GM18907 (cell line): ENCODE measurements around the gene KRT86.
"Not testable (repeated sequence)": the region's sequence is repeated elsewhere in the genome, so short reads cannot be mapped to it uniquely, and the experiment has no call there.

Experiments used
- ATAC-seq: cut with Tn5 transposase; IDR thresholded peaks from one replicate; pipeline ENCODE4 v1.9.1; 2021; ENCODE audit warnings: mild to moderate bottlenecking, moderate library complexity; ENCODE audit not compliant: unreplicated experiment

The KRT86 gene

GRCh38 chr12:52238207-52238840 is 36.1 kb upstream of the KRT86 start:
- ATAC-seq: no peak

DNA sequence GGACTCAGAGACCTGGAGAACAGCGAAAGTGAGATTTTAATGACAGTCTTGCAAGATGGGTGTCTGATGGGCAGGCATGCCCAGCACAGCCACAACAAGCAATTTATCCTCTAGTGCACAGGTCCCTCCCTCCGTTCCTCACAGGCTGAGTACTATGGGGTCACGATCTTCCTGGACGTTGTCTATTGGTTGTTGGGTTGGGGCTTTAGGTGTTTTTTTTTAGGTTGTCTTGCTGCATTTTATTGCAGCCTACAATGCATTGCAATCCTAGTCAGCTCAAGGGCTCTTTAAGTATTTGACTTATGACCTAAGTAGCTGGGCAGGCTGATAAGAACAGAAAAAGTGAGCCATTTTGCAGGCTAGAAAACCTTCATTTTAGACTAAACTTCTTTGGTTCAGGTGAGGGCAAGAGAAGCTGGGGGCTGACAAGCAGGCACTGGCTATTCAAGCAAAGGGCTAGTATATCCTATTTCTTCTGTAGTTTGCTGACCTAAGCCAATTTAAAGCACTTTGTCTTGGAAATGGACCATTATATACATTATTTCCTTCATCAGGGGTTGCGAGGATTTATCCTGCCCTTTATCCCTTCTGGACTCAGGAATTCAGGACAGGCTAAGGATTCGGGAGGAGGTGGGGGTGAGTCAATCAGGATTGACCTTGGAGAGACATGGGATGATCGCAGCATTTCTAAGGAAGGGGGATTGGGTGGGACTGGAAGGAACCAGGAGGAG is 35.4 kb upstream of the KRT86 start:
- ATAC-seq: no peak

- no peak for ATAC-seq
Measured at GRCh38 chr12:52239767-52240166, 34.7 kb upstream of the KRT86 start.

- ATAC-seq: not testable (repeated sequence)
Measured at GRCh38 chr12:52240247-52240646, 34.2 kb upstream of the KRT86 start.

DNA sequence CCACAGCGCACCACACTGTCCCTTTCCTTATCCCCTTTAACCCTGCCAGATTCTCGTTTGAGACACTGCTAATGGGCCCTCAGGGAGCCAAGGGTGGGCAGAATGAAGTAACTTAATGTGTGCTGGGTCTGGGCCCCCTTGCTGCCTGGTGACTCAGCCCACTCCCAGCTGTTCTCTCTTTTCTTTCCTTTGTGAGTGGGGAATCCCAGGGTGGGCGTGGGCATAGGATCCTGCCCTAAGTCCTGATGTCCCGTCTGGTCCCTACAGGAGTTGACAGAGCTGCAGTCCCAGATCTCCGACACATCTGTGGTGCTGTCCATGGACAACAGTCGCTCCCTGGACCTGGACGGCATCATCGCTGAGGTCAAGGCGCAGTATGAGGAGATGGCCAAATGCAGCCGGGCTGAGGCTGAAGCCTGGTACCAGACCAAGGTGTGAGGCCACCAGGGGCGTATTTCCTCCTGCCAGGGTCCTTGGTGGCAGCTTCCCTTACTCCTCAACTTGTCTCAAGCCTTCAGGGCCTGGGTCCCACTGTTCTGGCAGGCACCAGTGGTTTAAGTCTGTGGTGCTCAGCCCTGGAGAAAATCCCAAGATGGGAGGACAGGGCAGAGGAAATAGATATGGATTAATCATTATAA is 33.1 kb upstream of the KRT86 start:
- no peak for ATAC-seq

GRCh38 chr12:52242442-52243258 is 31.8 kb upstream of the KRT86 start:
- ATAC-seq: no peak

GRCh38 chr12:52243259-52243855 is 31.1 kb upstream of the KRT86 start:
- ATAC-seq: no peak

GRCh38 chr12:52243856-52244614 is 30.4 kb upstream of the KRT86 start:
- peak; percentile 90 for ATAC-seq

GRCh38 chr12:52244615-52244994 is 29.8 kb upstream of the KRT86 start:
- ATAC-seq: no peak

DNA sequence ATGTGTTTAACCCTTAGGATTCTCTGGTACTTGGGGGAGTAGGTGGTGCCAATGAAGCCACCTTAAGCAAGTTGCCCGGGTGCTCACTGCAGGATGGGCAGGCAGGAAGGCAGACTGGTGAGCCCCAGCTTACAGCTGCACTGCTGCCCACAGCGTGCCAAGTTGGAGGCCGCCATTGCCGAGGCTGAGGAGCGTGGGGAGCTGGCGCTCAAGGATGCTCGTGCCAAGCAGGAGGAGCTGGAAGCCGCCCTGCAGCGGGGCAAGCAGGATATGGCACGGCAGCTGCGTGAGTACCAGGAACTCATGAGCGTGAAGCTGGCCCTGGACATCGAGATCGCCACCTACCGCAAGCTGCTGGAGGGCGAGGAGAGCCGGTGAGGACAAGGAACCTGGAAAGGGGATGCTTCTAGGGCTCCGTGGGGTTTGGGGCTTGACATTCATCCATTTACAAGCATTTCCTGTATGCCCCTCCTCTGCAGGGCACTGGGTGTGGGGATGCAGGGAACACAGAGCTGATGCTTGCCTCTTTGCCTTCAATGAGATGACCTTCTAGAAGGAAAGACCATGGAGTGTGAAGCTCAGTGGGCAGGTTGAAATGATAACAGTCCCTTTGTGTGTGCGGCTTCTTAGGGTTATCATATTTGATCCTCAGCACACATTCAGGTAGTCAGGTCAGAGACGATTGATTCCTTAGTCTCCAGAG is 29.0 kb upstream of the KRT86 start:
- no peak for ATAC-seq

GRCh38 chr12:52245962-52246569 is 28.4 kb upstream of the KRT86 start:
- ATAC-seq: no peak

- no peak for ATAC-seq
Measured at GRCh38 chr12:52246720-52247621, 27.5 kb upstream of the KRT86 start.

- no peak for ATAC-seq
Measured at GRCh38 chr12:52247622-52248540, 26.6 kb upstream of the KRT86 start.

- no peak for ATAC-seq
Measured at GRCh38 chr12:52248541-52249461, 25.6 kb upstream of the KRT86 start.

GRCh38 chr12:52249511-52250047 is 24.9 kb upstream of the KRT86 start:
- no peak for ATAC-seq
